ENCODE results near the gene ZFY. TPM values are rescaled to one million over a fixed set of nuclear protein-coding genes. Genes with fewer than 3 reads are reported as not detected.
"Not testable (repeated sequence)": the region's sequence is repeated elsewhere in the genome, so short reads cannot be mapped to it uniquely, and the experiment has no call there.

Gene ZFY
- total RNA-seq, 1 experiment from 2014 or later = not detected

- POLR2A ChIA-PET (ENCODE audit: low non-redundant PET) = no interaction called here
- no peak overlapping the region for H3K4me3 ChIP-seq (ENCODE audit: low read depth, low read length, poor library complexity, severe bottlenecking)
- no peak overlapping the region for H3K27ac ChIP-seq (ENCODE audit: low read depth, low read length, poor library complexity, severe bottlenecking)
- H3K36me3 ChIP-seq (ENCODE audit: insufficient read depth, low read length, poor library complexity, severe bottlenecking) = no peaks in the 10 kb centered on the region
- no peak for TF ChIP-seq EZH2 (IDR thresholded peaks at IDR 0.05; ENCODE audit: borderline replicate concordance, low read depth, low read length, poor library complexity, severe bottlenecking)
- no peak for TF ChIP-seq CTCF (conservative IDR thresholded peaks at IDR 0.05; ENCODE audit: low read depth, low read length)
- DNase-seq (ENCODE audit: low spot score) = no peak
- H3K4me1 ChIP-seq (ENCODE audit: insufficient read depth, low read length, poor library complexity, severe bottlenecking) = no peaks in the 10 kb centered on the region
- BruUV-seq (replicated peaks) = no TSS peak
- H3K27me3 ChIP-seq (replicated peaks; ENCODE audit: insufficient read depth, low read depth, low read length, poor library complexity) = no peaks in the 10 kb centered on the region
- H3K9me3 ChIP-seq (ENCODE audit: low read depth, low read length, poor library complexity, severe bottlenecking) = no peaks in the 10 kb centered on the region
- intact Hi-C loops (cut with micrococcal nuclease; ENCODE audit: unreplicated experiment) = no loop called here
- CTCF ChIA-PET = no interaction called here
These were observed 67.7 kb downstream of the ZFY start for GRCh38 chrY:3002680-3003515.

GRCh38 chrY:3003516-3003830 lies 68.3 kb downstream of the ZFY start:
- intact Hi-C loops (cut with micrococcal nuclease; ENCODE audit: unreplicated experiment) = no loop called here
- no peak overlapping the region for H3K27ac ChIP-seq (ENCODE audit: low read depth, low read length, poor library complexity, severe bottlenecking)
- ChIA-PET CTCF (no interaction called here), POLR2A (ENCODE audit: low non-redundant PET) (no interaction called here)
- no TSS peak for BruUV-seq (replicated peaks)
- no peaks in the 10 kb centered on the region for H3K36me3 ChIP-seq (ENCODE audit: insufficient read depth, low read length, poor library complexity, severe bottlenecking)
- no peak for DNase-seq (ENCODE audit: low spot score)
- H3K4me3 ChIP-seq (ENCODE audit: low read depth, low read length, poor library complexity, severe bottlenecking) = no peak overlapping the region
- no peaks in the 10 kb centered on the region for H3K4me1 ChIP-seq (ENCODE audit: insufficient read depth, low read length, poor library complexity, severe bottlenecking)
- no peaks in the 10 kb centered on the region for H3K27me3 ChIP-seq (replicated peaks; ENCODE audit: insufficient read depth, low read depth, low read length, poor library complexity)
- TF ChIP-seq CTCF (conservative IDR thresholded peaks at IDR 0.05; ENCODE audit: low read depth, low read length) = no peak
- no peak for TF ChIP-seq EZH2 (IDR thresholded peaks at IDR 0.05; ENCODE audit: borderline replicate concordance, low read depth, low read length, poor library complexity, severe bottlenecking)
- no peaks in the 10 kb centered on the region for H3K9me3 ChIP-seq (ENCODE audit: low read depth, low read length, poor library complexity, severe bottlenecking)

GRCh38 chrY:3003846-3004245 lies 68.7 kb downstream of the ZFY start:
- Histone ChIP-seq H3K36me3 (ENCODE audit: insufficient read depth, low read length, poor library complexity, severe bottlenecking) (no peaks in the 10 kb centered on the region), H3K4me3 (ENCODE audit: low read depth, low read length, poor library complexity, severe bottlenecking) (no peak overlapping the region), H3K27ac (ENCODE audit: low read depth, low read length, poor library complexity, severe bottlenecking) (no peak overlapping the region), H3K4me1 (ENCODE audit: insufficient read depth, low read length, poor library complexity, severe bottlenecking) (no peaks in the 10 kb centered on the region), H3K9me3 (ENCODE audit: low read depth, low read length, poor library complexity, severe bottlenecking) (no peaks in the 10 kb centered on the region), H3K27me3 (replicated peaks; ENCODE audit: insufficient read depth, low read depth, low read length, poor library complexity) (no peaks in the 10 kb centered on the region)
- DNase-seq (ENCODE audit: low spot score) = no peak
- no peak for TF ChIP-seq CTCF (conservative IDR thresholded peaks at IDR 0.05; ENCODE audit: low read depth, low read length)
- no peak for TF ChIP-seq EZH2 (IDR thresholded peaks at IDR 0.05; ENCODE audit: borderline replicate concordance, low read depth, low read length, poor library complexity, severe bottlenecking)
- intact Hi-C loops (cut with micrococcal nuclease; ENCODE audit: unreplicated experiment) = no loop called here
- ChIA-PET CTCF (no interaction called here), POLR2A (ENCODE audit: low non-redundant PET) (no interaction called here)
- BruUV-seq (replicated peaks) = no TSS peak

- POLR2A ChIA-PET (ENCODE audit: low non-redundant PET); H3K9me3 ChIP-seq (ENCODE audit: low read depth, low read length, poor library complexity, severe bottlenecking); H3K4me1 ChIP-seq (ENCODE audit: insufficient read depth, low read length, poor library complexity, severe bottlenecking); intact Hi-C loops (cut with micrococcal nuclease; ENCODE audit: unreplicated experiment); H3K27ac ChIP-seq (ENCODE audit: low read depth, low read length, poor library complexity, severe bottlenecking); BruUV-seq (replicated peaks); H3K4me3 ChIP-seq (ENCODE audit: low read depth, low read length, poor library complexity, severe bottlenecking); H3K27me3 ChIP-seq (replicated peaks; ENCODE audit: insufficient read depth, low read depth, low read length, poor library complexity); DNase-seq (ENCODE audit: low spot score); CTCF ChIA-PET; H3K36me3 ChIP-seq (ENCODE audit: insufficient read depth, low read length, poor library complexity, severe bottlenecking): not testable (repeated sequence)
These were observed 70.8 kb downstream of the ZFY start for GRCh38 chrY:3006031-3006430.
